SHP77 (cell line): Measurements from ENCODE around the gene ANKRD42.

ENCODE experiments used
- DNase-seq, 2 experiments: peaks; one replicate each; lab custom pipeline; 2025; lab: John Stamatoyannopoulos, UW

Gene ANKRD42

DNA sequence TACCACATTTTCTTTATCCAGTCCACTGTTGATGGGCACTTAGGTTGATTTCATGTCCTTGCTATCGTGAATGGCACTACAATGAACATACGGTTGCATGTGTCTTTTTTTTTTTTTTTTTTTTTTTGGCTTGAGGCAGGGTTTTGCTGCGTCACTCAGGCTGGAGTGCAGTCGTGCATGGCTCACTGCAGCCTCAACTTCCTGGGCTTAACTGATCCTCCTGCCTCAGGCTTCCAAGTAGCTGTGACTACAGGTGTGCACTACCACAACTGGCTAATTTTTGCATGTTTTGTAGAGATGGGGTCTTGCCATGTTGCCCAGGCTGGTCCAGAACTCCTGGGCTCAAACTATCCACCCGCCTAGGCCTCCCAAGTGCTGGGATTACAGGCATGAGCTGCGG is 94.1 kb downstream of the ANKRD42 start:
- no peak for DNase-seq

DNA sequence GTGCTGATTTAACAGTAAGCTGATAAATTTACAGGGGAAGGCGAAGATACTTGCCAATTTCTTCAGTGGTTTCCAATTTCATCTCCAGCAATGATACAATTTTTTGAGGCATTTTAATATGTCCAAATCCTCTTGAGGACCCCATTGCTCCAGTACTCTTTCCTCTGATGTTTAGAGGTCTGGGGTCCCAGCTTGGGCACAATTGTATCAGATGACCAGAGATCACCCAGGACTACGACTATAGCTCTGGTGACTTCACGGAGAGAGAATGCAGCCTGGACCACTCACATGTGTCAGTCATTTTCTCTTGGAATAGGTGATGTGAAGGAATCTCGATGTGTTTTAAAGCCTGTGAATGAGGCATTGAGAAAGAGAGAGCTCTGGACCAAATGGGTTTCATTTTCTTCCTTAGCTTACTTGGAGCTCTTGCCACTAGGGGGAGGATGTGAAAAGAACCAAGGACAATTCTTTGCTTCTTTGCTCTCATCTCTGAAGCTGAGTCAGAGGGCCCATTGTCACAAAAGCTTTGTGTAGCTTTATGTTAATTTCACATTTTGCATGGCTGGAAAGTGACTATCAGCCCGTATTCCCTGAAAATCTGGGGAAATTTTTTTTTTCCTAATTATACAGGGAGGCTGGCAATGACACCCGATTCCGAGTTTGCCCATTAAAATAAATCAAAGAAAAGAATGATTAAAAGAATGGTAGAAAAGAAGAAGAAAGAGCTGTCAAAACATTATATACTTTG is 99.4 kb downstream of the ANKRD42 start:
- DNase-seq = peak; percentile 18 to 48

DNA sequence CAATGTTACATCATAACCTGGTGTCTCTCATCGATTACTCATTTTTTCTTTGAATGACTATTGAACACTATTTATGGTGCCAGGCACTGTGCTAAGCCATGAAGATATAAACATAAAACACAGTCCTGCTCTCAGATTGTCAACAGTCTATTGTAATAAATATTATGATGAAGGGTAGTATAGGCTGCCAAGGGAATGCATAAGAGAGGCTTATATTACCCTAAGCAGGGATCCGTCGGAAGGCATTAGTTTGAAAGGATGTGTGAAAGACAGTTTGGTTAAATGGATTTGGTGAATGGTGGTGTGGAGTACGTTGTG is 99.9 kb downstream of the ANKRD42 start:
- DNase-seq = no peak

DNA sequence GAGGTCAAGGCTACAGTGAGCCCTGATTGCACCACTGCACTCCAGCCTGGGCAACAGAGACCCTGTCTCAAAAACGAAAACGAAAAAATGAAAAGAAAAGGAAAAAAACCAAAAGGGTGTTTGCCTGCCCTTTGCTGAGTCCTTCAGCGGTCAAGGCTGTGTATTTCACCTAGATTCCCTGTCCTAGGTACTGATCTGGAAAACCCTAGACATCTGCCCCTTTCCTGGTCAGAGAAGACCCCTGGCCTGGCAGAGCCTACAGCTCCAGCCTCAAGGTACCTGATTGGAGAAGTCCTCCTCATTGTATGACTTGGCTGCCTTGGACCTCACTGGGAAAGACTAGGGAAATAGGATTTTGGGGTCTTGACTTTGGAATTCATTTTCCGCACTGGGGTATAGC is 100.7 kb downstream of the ANKRD42 start:
- DNase-seq = no peak
